GM19025 (cell line): ENCODE measurements around the gene ARF1.

Experiments
- ATAC-seq: cut with Tn5 transposase; IDR thresholded peaks from one replicate; pipeline ENCODE4 v1.9.1; 2021; ENCODE audit warnings: mild to moderate bottlenecking, low read depth, moderate library complexity; ENCODE audit not compliant: unreplicated experiment

The ARF1 gene

DNA sequence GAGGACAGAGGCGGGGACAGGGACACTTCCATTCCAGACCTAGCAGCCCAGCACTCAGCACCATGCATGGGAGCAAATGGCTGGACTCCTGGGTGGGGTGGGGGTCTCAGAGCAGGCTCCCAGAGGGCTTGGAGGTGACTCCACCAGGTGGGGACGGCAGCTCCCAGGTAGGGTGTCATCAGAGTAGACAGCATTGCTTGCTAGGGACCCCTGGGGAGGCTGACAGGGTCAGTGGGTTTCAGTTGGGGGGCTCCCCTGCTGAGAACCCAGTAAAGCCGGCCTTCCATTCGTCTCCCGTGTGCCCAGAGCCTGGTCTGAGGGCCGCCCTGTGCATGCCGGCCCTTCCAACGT, 62.5 kb downstream of the ARF1 start:
- ATAC-seq = no peak

DNA sequence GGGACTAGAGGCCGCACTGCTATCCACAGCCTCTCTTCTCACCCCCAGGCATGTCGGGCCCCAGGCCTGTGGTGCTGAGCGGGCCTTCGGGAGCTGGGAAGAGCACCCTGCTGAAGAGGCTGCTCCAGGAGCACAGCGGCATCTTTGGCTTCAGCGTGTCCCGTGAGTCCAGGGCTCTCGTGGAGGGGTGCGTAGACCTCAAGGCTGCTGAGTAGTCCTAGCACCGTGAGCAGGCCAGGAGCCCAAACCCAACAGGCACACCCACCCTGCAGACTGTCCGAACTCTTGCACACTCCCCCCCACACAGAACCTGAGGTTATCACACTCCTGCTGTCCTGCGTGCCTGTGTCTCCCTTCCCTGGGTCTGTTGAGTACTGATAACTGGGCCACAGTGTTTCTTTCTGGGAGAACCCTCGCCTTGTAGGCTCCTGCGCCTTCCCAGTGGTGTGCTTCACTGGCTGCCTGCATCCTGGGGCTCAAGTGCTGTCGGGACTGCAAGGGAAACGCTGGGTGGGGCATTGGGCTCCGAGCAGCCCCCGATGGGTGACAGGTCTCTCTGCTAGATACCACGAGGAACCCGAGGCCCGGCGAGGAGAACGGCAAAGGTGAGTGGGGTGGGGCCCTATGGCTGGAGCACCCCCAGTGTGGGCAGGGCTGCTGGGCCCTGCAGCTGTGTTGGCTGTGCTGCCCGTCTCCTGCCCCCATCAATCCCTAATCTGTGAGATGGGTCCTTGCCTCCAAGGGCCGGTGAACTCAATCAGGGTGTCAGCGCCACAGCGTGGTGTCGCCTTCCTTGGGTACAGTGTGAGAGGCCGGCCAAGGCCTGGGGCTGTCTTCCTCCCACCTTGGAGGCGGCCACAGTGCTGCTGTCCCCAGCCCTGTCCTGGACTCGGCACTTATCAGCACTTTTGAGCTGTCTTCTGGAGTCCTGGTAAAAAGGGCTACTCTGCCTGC, 63.2 kb downstream of the ARF1 start:
- ATAC-seq = no peak

DNA sequence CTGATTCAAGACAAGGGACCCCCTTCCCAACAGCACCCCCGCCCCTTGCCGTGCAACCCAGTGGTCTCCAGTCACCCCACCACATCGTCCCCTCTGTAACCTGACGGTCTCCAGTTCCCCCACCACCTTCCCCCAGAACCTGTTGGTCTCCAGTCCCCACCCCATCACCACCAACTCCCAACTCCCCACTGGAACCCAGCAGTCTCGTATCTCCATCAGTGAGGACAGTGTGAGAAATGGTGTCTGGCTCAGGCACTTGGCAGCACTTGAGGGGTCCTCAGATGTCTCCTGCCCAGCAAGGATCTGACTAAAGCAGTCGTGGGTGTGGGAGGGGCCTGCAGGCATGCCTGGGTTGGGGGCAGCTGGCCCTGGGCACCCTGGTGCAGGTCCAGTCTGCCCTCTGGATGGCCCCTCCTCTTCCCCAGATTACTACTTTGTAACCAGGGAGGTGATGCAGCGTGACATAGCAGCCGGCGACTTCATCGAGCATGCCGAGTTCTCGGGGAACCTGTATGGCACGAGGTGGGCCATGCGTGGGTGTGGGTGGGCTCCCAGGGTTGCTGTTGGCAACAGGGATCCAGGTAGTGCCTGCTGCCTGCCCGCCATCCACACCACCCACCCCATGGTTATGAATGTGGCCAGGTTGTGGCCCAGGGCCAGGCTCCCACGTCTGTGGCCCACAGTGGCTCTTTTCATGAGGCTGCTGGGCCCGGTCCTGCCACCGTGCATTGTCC, 64.1 kb downstream of the ARF1 start:
- no peak for ATAC-seq

DNA sequence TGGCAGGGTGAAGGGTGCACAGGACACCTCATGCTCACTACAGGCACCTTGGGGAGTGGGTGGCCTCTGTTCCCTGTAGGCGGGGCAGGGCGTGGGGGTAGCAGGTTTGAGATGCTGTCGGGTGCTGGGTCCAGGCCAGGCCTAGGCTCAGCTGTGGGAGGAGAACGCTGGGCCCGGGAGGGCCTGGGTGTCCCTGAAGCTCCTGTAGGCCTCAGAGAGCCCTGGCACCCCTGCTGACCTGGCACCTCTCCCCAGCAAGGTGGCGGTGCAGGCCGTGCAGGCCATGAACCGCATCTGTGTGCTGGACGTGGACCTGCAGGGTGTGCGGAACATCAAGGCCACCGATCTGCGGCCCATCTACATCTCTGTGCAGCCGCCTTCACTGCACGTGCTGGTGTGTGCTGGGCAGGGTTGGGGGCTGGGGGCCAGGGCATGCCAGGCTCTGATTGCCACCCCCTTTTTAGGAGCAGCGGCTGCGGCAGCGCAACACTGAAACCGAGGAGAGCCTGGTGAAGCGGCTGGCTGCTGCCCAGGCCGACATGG, 64.7 kb downstream of the ARF1 start:
- ATAC-seq = no peak

DNA sequence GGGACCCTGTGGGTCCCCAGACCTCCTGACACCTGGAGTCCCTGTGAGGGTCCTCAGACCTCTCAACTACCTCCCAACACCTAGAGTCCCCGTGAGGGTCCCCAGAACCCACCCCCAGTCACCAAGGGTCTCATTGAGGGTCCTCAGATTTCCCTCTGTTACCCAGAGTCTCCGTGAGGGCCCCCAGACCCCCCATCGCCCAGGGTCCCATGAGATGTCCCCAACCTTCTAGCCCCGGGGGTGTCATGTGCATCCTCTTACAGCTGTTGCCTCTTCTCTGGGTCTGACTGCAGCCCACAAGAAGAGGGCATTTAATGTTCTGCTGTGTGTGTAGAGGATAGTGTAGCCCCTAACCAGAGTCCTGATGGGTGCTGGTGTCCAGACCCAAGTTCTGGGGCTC, 65.3 kb downstream of the ARF1 start:
- no peak for ATAC-seq

DNA sequence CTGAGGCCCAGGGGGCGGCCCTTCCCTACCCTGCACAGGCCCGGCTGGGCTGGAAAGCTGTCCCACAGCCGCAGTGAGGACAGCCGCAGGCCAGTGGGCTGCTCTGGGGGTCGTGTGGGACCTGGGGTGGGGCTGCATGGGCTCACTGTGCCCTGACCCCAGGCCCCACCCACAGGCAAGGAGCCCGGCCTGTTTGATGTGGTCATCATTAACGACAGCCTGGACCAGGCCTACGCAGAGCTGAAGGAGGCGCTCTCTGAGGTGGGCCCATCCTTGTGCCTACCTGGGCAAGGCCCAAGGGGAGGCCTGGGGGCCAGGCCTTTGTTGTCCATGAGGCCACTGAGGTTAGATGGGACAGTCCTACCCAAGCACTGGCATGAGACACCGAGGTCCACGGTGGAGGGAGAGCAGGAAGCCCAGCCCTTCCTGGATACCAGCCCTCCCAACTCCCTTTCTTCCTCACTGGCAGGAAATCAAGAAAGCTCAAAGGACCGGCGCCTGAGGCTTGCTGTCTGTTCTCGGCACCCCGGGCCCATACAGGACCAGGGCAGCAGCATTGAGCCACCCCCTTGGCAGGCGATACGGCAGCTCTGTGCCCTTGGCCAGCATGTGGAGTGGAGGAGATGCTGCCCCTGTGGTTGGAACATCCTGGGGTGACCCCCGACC, 65.8 kb downstream of the ARF1 start:
- no peak for ATAC-seq
